Mammary epithelial cell (primary cell): ENCODE data around the gene CHST14.

ENCODE experiments used
- CTCF ChIP-seq, 2 donors: IDR thresholded peaks in 1 of 2; conservative IDR thresholded peaks in 1 of 2; 2 replicates each; pipeline ENCODE4 v1.5.1; 2011 to 2012; ENCODE audit warnings: inconsistent platforms in 2 of 2, low read length in 2 of 2, mild to moderate bottlenecking in 2 of 2, control low read depth in 1 of 2, low read depth in 1 of 2; ENCODE audit not compliant: insufficient read depth in 1 of 2; ENCODE audit errors: extremely low read depth in 1 of 2
- EZH2 ChIP-seq: IDR thresholded peaks from 2 replicates; pipeline ENCODE4 v1.6.1; 2012; ENCODE audit warnings: low read length, inconsistent platforms, borderline replicate concordance

GRCh38 chr15:40479024-40479423, 8.2 kb downstream of the CHST14 start:
- TF ChIP-seq CTCF (conservative IDR thresholded peaks at IDR 0.05 in 1 of 2, IDR thresholded peaks at IDR 0.05 in 1 of 2; ENCODE audit: extremely low read depth in 1 of 2, insufficient read depth in 1 of 2, low read depth in 1 of 2, low read length in 2 of 2) (no peak), EZH2 (no peak)
